Ramos (cell line): ENCODE measurements around the gene LYZL1.
"Not testable (repeated sequence)": the region's sequence is repeated elsewhere in the genome, so short reads cannot be mapped to it uniquely, and the experiment has no call there.

ENCODE experiments used
- in situ Hi-C: fragments of 300-500 bp; cut with MboI; formaldehyde crosslinking; loops from one replicate; pipeline ENCODE4 v1.14.3; 2022; ENCODE audit warnings: low sequenced_read_pairs; ENCODE audit not compliant: unreplicated experiment

Gene LYZL1

DNA sequence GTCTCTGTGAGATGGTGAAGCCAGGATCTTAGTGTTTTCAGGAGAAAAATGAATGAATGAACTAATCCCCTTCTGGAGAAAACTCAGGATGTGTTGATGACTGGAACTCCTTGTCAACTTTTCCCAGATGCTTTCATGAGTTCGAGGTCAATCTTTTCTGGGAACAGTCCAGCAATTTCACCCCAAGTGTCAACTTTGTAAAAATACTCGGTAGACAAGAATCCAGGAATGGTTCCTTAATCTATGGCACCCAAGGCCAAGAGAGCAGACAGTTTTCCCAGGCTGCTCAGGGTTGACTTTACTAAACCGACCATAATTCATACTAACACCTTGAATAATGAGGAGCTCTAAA is 31.1 kb upstream of the LYZL1 start:
- in situ Hi-C loops: no loop called here

GRCh38 chr10:29259498-29259897 is 29.4 kb upstream of the LYZL1 start:
- in situ Hi-C loops: no loop called here

GRCh38 chr10:29263506-29263905 is 25.4 kb upstream of the LYZL1 start:
- in situ Hi-C loops: no loop called here

- in situ Hi-C loops: no loop called here
Observed at GRCh38 chr10:29265210-29265768, 23.6 kb upstream of the LYZL1 start.

- in situ Hi-C loops: no loop called here
Observed at GRCh38 chr10:29266641-29267040, 22.2 kb upstream of the LYZL1 start.

GRCh38 chr10:29268011-29268410 is 20.9 kb upstream of the LYZL1 start:
- in situ Hi-C loops: no loop called here

DNA sequence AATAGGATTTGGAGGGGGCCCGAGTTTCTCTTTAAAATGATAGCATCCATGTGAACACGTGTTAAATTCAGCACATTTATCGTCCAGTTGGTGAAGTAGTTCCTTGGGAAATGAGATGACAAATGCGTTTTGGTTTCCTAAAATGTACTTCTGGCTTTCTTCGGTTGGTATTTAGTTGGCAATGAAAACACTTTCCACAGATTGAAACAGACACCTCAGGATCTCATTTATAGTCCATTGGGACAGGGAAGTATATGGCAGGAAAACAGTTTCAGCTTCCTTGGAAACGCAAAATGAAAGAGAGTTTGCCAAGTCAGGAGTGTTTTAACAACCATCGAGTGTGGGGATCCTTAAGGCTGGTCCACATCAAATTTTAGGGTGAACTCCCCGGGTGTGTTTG is 19.4 kb upstream of the LYZL1 start:
- in situ Hi-C loops: no loop called here

DNA sequence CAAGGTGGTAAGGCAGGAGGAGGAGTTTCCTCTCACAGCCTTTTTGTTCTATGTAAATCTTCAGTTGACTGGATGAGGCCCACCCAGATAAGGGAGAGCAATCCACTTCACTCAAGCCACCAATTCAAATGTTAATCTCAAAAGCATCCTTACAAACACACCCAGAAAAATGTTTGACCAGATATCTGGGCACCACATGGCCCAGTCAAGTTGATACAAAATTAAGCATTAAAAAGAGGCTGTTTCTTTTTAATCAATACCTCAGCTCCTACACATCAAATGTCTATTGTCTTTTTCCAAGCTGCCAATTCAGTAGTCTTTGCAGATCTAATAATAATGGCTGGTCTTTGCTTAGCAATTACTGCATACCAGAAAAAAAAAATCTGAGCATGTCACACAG is 18.0 kb upstream of the LYZL1 start:
- in situ Hi-C loops: no loop called here

DNA sequence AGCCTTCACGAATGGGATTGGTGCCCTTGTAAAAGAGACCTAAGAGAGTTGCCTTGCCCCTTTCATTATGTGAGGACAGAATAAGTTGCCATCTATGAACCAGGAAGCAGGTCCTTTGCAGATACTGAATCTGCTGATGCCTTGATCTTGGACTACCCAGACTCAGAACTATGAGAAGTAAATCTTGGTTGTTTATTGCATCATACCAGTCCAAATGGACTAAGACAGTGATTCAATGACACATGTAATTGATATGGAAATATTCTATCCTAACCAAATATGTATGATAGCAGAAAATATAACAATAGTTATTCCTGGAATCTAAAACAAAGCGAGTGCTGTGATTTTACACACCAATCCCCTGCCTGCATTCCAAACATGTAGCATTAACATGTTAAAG is 17.0 kb upstream of the LYZL1 start:
- in situ Hi-C loops: no loop called here

DNA sequence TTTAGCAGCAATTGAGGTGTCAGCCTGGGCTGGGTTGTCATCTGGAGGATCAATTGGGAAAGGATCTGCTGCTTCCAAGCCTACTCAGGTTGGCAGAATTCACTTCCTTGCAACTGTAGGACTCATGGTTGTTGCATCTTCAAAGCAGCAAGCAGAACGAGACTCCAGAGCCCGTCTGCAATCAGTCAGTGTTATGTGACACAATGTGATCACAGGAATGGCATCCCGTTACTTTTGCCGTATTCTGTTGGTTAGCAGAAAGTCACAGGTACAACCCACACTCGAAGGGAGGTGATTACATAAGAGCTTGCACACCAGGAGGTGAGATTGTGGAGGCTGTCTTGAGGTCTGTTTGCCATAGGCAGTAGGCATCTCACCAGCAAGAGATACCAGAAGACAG is 15.4 kb upstream of the LYZL1 start:
- in situ Hi-C loops: no loop called here

DNA sequence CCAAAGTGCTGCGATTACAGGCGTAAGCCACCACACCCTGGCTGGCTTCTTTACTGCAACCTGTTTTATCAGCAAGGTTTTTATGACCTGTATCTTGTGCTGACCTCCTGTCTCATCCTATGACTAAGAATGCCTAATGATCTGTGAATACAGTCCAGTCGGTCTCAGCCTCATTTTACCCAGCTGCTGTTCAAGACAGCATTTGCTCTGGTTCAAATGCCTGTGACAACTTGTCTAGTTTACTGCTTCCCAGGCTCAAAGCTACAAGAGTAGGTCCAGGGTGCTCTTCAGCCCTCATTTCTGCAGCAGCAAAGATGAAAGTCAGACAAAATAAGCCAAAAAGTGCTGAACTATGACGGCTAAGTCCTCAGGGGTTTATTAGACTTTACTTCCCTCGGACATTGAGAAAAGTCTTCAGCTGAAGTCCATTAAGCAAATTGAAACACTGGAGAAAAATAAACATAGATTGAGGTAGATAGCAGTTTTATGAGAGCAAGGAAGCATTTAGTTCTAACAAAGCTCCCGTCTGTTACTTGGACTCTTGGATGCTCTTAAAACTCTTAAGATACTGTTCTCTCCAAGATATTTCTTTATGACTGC is 12.5 kb upstream of the LYZL1 start:
- in situ Hi-C loops: no loop called here

DNA sequence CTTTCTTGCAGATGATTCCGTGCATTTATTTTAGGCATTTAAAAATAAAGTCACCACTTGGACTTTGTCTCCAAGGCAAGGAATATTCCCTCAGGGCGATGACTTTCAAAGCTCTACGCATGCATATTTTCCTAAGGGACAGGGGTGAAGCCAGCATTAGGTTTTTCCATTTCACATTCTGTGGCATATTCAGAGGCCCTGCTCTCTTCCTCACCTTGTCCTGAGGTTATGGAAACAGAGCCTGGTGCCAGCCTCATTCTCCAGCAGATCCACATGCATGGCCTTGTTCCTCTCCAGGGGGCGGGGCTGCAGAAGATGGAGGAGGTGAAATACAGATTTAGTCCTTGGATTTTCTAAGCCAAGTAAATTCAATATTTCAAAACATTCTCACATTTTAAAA is 11.6 kb upstream of the LYZL1 start:
- in situ Hi-C loops: no loop called here

DNA sequence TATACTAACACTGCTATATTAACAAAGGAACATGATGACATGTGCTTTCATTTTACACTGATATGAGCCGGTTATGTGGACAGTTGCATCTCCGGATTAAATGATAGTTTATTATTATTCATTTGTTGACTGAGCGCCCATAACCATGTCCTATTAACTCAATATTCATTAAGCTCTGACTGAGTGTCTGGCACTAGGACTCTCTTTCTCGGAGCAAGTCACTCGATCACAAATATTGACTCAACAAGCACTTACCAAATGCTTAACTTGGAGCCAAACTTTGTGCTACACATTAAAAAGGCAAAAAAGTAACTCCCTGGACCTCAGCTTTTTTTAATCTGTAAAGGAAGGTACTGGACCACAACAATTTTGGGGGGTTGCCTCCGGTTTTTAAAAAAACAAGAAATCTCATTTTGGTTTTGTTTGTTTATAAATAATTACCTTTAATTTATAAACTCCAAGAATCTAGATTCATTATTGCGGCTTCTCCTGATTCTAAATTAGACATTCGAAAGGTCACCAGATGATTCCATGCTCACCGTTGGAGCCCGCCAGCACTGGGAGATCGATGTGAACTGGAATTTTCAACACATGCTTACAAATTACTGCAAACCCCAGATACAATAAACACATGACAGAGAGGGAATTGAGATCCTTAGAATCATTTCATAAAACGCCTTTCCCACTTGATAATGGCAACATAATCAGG is 8.9 kb upstream of the LYZL1 start:
- in situ Hi-C loops: no loop called here

DNA sequence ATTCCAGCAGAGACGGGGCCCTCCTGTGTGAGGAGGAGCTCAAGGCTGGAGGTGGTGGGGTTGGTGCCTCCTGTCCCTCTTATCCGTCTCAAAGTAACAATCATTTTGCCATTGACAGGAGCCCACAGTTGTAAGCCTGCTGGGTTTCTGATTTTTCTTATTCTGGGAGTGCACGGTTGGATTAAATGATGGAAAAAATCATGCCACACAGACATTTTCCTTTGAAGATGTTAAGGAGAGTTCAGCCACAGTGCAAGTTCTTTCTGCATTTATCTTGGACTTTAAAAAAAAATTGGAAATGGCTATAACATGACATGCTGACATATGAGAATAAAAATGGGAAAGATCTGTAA is 8.4 kb upstream of the LYZL1 start:
- in situ Hi-C loops: no loop called here

GRCh38 chr10:29285624-29286051 is 3.2 kb upstream of the LYZL1 start:
- in situ Hi-C loops: no loop called here

DNA sequence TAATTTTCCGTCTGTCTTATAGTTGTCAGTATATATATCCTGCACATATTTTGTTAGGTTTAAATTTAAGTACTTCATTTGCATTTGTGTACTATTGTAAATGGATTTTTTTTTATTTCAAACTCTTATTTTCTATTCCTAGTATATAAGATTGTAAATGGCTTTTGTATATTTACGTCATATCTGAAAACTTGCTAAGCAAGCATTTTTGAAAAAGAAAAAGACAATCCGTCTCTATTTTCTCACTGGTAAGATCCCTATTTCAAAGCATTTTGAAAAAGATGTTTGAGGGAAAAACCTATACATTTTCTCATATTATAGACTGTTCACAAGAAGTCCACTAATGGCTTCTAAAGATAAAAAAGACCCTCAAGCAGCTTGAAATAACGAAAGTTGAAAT is 1.2 kb upstream of the LYZL1 start:
- in situ Hi-C loops: no loop called here

GRCh38 chr10:29291561-29291960 is 2.7 kb downstream of the LYZL1 start:
- in situ Hi-C loops: not testable (repeated sequence)

DNA sequence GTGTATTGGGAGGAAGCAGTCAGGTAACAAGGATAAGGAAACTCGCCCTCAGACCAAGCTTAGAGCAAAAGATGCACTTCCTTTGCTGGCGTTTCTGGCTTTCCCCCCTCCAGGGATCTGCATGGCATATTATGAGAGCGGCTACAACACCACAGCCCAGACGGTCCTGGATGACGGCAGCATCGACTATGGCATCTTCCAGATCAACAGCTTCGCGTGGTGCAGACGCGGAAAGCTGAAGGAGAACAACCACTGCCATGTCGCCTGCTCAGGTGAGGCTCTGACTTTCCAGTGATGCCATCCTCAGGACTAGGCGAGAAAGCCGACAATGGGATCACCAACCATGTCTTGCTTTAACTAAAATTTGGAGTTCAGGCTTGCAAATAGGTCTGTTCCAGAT is 3.5 kb downstream of the LYZL1 start:
- in situ Hi-C loops: not testable (repeated sequence)

- in situ Hi-C loops: no loop called here
Observed at GRCh38 chr10:29295813-29296212, 6.9 kb downstream of the LYZL1 start.

- in situ Hi-C loops: no loop called here
Observed at GRCh38 chr10:29297678-29298077, 8.8 kb downstream of the LYZL1 start.

GRCh38 chr10:29301359-29301910 is 12.6 kb downstream of the LYZL1 start:
- in situ Hi-C loops: loop anchor here (25.0 kb wide), 1 partner anchor 664 kb away; no protein-coding TSS in a partner anchor

DNA sequence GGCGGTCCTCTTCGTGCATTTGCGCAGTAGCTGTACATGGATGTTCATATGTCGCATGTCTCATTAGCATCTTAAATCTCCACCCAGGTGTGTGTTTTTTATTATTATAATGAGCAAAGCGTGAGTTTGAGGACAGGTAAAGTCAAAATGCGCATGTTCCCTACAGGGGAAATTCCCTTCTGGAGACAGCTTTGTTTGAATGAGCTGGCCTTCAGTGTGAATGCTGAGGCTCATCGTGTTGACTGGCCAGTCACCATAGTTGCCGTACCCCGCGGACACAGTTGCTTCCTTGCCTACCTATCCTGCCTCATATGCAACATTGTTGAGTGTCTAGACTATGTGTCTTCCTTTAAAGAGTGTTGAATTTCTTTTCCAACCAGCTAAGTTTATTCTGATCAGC is 13.6 kb downstream of the LYZL1 start:
- in situ Hi-C loops: loop anchor here (25.0 kb wide), 1 partner anchor 665 kb away; no protein-coding TSS in a partner anchor
